HCT116 (cell line): Measurements from ENCODE around the gene SIRPB1.

Experiments
- CEBPB ChIP-seq: IDR thresholded peaks from 2 replicates; pipeline ENCODE4 v1.6.1; 2012; ENCODE audit warnings: low read depth
- CTCF ChIP-seq, 3 experiments: fragments of 200-600 bp in 1 of 3; sonication (generic) in 1 of 3; IDR thresholded peaks in 2 of 3; conservative IDR thresholded peaks in 1 of 3; 2 replicates each; pipeline ENCODE4 v1.5.1; 2012 to 2017; ENCODE audit warnings: low read depth in 2 of 3, low read length in 2 of 3, antibody characterized with exemption in 1 of 3, borderline replicate concordance in 1 of 3, control low read depth in 1 of 3, mild to moderate bottlenecking in 1 of 3, mixed read lengths in 1 of 3, mixed run types in 1 of 3, moderate library complexity in 1 of 3; ENCODE audit not compliant: insufficient read depth in 1 of 3
- EZH2 ChIP-seq: fragments of 200-600 bp; sonication (generic); IDR thresholded peaks from 2 replicates; pipeline ENCODE4 v1.6.1; 2017; ENCODE audit warnings: antibody characterized with exemption, mixed run types
- JUND ChIP-seq: IDR thresholded peaks from 2 replicates; pipeline ENCODE4 v1.6.1; 2012
- POLR2A ChIP-seq: IDR thresholded peaks from 2 replicates; pipeline ENCODE4 v1.7.0; 2011; ENCODE audit warnings: borderline replicate concordance; ENCODE audit not compliant: insufficient read depth, insufficient read length; ENCODE audit errors: extremely low read depth
- POLR2AphosphoS5 ChIP-seq: IDR thresholded peaks from 2 replicates; pipeline ENCODE4 v1.6.1; 2011; ENCODE audit warnings: mild to moderate bottlenecking, low read depth, low read length, moderate library complexity
- SP1 ChIP-seq: IDR thresholded peaks from 2 replicates; pipeline ENCODE4 v1.6.1; 2012; ENCODE audit warnings: low read depth
- YY1 ChIP-seq: IDR thresholded peaks from 2 replicates; pipeline ENCODE4 v1.6.1; 2011; ENCODE audit warnings: low read length, low read depth, moderate library complexity, mild to moderate bottlenecking; ENCODE audit not compliant: insufficient replicate concordance; ENCODE audit errors: extremely low read depth

- TF ChIP-seq YY1 = no peak
- no peak for TF ChIP-seq POLR2AphosphoS5
- TF ChIP-seq POLR2A = no peak
- TF ChIP-seq JUND = no peak
- no peak for TF ChIP-seq CEBPB
- TF ChIP-seq EZH2 = no peak
- TF ChIP-seq CTCF (IDR thresholded peaks at IDR 0.05 in 2 of 3, conservative IDR thresholded peaks at IDR 0.05 in 1 of 3; ENCODE audit: borderline replicate concordance in 1 of 3, insufficient read depth in 1 of 3, low read depth in 2 of 3, low read length in 2 of 3) = no peak
- TF ChIP-seq SP1 = no peak
Measured at GRCh38 chr20:1629321-1629720, 9.5 kb upstream of the SIRPB1 start.
